ENCODE data around the gene SMOC2.

- TF ChIP-seq POLR2A (IDR thresholded peaks at IDR 0.05): no peak
- TF ChIP-seq, protein P1, sequence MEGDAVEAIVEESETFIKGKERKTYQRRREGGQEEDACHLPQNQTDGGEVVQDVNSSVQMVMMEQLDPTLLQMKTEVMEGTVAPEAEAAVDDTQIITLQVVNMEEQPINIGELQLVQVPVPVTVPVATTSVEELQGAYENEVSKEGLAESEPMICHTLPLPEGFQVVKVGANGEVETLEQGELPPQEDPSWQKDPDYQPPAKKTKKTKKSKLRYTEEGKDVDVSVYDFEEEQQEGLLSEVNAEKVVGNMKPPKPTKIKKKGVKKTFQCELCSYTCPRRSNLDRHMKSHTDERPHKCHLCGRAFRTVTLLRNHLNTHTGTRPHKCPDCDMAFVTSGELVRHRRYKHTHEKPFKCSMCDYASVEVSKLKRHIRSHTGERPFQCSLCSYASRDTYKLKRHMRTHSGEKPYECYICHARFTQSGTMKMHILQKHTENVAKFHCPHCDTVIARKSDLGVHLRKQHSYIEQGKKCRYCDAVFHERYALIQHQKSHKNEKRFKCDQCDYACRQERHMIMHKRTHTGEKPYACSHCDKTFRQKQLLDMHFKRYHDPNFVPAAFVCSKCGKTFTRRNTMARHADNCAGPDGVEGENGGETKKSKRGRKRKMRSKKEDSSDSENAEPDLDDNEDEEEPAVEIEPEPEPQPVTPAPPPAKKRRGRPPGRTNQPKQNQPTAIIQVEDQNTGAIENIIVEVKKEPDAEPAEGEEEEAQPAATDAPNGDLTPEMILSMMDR (IDR thresholded peaks at IDR 0.05): no peak
These were observed 27.1 kb downstream of the SMOC2 start for GRCh38 chr6:168468045-168468444.

All from tibial nerve (tissue), 3 donors.